Natural killer cell treated with Interleukin-12 subunit alpha and Interleukin-12 subunit beta and Interleukin-15 and Interleukin-18, amount 100 ng/mL, for 72 hours (primary cell): Measurements from ENCODE around the gene LEMD1. TPM values are rescaled to one million over a fixed set of nuclear protein-coding genes. Genes with fewer than 3 reads are reported as not detected.

Experiments used
- ATAC-seq, 2 donors: fragments of 150-1000 bp; cut with Tn5 transposase in 1 of 2; sonication (Bioruptor Pico), chemical (Tn5 transposase) in 1 of 2; 2 replicates each; pipeline ENCODE4 v1.10.0; 2021
- DNase-seq: peaks from one replicate; pipeline ENCODE4 v3.0.0; 2022; ENCODE audit warnings: low spot score
- H3K27ac Mint-ChIP-seq, 2 donors: 1 replicate in 1 of 2; 2 replicates in 1 of 2; pipeline ENCODE4 v1.8.0; 2022; ENCODE audit warnings: mixed read lengths in 2 of 2, mild to moderate bottlenecking in 1 of 2, moderate library complexity in 1 of 2
- H3K27me3 Mint-ChIP-seq, 2 donors: 1 replicate in 1 of 2; 2 replicates in 1 of 2; pipeline ENCODE4 v1.8.0; 2022; ENCODE audit warnings: mixed read lengths in 2 of 2
- H3K36me3 Mint-ChIP-seq: one replicate; pipeline ENCODE4 v1.8.0; 2022; ENCODE audit warnings: mixed read lengths
- H3K4me1 Mint-ChIP-seq, 2 donors: 1 replicate in 1 of 2; 2 replicates in 1 of 2; pipeline ENCODE4 v1.8.0; 2022; ENCODE audit warnings: low read depth in 2 of 2, mixed read lengths in 2 of 2, mild to moderate bottlenecking in 1 of 2
- H3K4me3 Mint-ChIP-seq: one replicate; pipeline ENCODE4 v1.8.0; 2022; ENCODE audit warnings: mixed read lengths
- H3K9me3 Mint-ChIP-seq: 2 replicates; pipeline ENCODE4 v1.8.0; 2022; ENCODE audit warnings: mixed read lengths
- total RNA-seq, 2 donors: library from RNA; stranded (reverse); gene quantifications; one replicate each; pipeline ENCODE4 v1.2.3, GENCODE V29; 2022

The LEMD1 gene
- total RNA-seq, 2 donors from 2014 or later, result not detected

DNA sequence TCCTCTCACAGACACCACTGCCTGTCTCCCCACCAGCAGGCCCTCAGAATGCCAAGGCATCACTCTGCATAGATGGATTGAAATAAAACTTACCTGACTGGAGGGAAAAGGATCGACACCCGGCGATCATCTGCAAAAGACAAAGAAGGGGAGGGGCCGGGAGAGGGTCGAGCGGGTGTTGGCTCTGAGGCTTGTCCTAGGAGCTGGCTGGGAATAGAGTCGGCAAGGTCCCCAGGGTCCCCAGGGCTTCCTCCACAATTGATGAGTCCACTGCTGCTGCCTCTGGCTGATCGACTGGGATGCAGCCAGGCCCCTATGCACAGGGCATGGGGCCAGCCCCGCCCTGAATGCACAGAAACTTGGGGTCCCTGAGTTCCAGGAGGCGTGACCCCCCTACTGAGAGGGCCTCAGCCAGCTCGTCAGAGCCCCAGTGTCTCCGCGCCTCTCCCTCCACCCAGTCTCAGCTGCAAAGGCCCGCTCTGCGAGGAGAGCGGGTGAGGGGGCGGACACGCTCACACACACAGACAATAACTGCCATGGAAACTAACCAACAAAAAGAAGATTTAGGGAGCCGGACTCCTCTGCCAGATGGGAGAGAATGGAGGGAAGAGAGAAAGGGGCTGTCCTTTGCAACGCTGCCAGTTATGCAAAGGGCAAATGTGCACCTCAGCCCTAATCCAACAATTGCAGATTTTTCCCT, 65.3 kb downstream of the LEMD1 start, which contains the start of gene KLHDC8A:
Gene KLHDC8A, minus strand, starts transcription at position 483 of the 700 bp plus-strand sequence. CDS start 13,318 bp downstream, outside the sequence.
- Mint-ChIP-seq H3K36me3 (no peaks in the 10 kb centered on the region), H3K4me3 (no peak within 1 kb of the TSS), H3K4me1 (no peaks in the 10 kb centered on the region), H3K9me3 (no peaks in the 10 kb centered on the region), H3K27me3 (peaks cover 21 to 25% of the 10 kb centered on the region in 2 donors), H3K27ac (no peak within 1 kb of the TSS)
- peak; percentile 42 for DNase-seq
- ATAC-seq, result peak in 1 of 2 donors; percentile 32

DNA sequence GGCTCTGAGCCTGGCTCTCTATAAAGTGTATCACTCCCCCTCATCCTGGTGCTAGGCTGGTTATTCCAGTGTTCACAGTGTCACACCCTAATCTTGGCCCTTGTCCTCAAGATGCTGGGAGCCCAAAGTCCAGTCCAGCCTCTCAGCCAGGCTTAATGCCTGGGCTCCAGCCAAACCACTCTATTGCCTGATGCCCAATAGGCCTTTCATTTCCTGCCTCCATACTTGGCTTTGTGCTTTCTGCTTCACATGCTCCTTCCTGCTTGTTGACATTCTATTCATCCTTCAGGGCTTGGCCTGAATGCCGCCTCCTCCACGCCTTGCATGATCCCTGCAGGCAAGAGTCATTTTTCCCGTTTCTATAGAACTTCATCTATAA, 66.8 kb downstream of the LEMD1 start:
- ATAC-seq (no peak), DNase-seq (peak; percentile 25)
- peaks cover 15 to 19% of the 10 kb centered on the region in 2 donors for H3K27me3 Mint-ChIP-seq
- no peaks in the 10 kb centered on the region for H3K36me3 Mint-ChIP-seq
- no peaks in the 10 kb centered on the region for H3K9me3 Mint-ChIP-seq
- H3K27ac Mint-ChIP-seq, result no peak overlapping the region
- no peaks in the 10 kb centered on the region for H3K4me1 Mint-ChIP-seq
- no peak overlapping the region for H3K4me3 Mint-ChIP-seq

DNA sequence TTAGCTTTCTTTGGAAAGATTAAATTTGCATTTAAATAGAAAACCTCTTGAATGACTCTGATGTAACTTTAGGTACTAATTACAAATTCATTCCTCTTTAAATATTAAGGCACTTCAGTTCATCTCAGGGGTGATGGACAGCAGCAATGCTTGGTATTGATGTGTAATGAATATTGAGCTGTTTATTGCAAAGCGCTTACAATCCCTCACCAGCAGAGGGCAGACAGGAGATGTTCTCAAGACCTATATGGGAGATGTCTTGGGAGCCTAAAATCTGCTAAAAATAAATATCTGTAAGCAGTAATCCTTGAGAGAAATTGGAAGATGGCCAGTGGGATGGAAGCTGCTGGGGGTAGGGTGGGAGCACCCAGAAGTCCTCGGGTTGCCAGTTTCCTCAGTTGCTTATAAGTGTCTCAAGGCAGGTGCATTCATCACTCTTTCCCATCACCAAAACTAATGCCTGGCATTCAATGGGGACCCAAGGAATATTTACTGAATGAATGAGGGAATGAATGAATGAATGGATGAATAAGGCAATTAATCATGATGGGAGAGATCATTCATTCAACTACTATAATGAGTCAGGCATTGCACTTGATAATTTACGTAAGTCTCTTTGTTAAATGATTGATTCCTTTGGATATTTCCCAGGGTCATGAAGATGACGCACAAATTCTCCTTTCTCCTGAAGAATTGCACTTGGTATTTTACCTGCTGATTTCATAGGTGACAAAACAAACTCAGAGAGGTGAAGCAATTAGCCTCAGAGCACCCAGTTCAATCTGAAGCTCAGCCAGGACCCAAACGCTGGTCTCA, 67.4 kb downstream of the LEMD1 start:
- no peaks in the 10 kb centered on the region for H3K4me1 Mint-ChIP-seq
- ATAC-seq, result no peak
- no peak overlapping the region for H3K27ac Mint-ChIP-seq
- H3K4me3 Mint-ChIP-seq, result no peak overlapping the region
- peaks cover 17 to 19% of the 10 kb centered on the region in 2 donors for H3K27me3 Mint-ChIP-seq
- no peaks in the 10 kb centered on the region for H3K9me3 Mint-ChIP-seq
- DNase-seq, result peak; percentile 62
- H3K36me3 Mint-ChIP-seq, result no peaks in the 10 kb centered on the region

DNA sequence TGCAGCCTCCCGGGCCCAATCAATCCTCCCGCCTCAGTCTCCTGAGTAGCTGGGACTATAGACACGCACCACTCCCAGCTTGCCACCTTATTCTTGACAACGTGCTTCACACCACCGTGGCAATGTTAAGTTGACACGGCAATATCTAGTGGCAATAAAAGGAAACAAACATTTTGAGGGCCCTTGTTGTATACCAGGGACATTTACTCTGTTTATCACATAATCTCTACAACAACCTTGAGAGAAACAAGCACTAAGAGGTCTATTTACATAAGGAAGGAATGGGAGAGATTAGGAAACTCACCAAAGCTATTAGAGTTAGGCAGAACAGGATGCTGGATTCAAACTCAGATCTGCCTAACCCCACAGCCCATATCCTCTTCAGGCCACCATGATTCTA, 68.2 kb downstream of the LEMD1 start:
- Mint-ChIP-seq H3K27ac (no peak overlapping the region), H3K27me3 (peaks cover 13 to 16% of the 10 kb centered on the region in 2 donors), H3K4me3 (no peak overlapping the region), H3K36me3 (no peaks in the 10 kb centered on the region), H3K9me3 (no peaks in the 10 kb centered on the region), H3K4me1 (no peaks in the 10 kb centered on the region)
- DNase-seq (peak; percentile 37), ATAC-seq (no peak)

DNA sequence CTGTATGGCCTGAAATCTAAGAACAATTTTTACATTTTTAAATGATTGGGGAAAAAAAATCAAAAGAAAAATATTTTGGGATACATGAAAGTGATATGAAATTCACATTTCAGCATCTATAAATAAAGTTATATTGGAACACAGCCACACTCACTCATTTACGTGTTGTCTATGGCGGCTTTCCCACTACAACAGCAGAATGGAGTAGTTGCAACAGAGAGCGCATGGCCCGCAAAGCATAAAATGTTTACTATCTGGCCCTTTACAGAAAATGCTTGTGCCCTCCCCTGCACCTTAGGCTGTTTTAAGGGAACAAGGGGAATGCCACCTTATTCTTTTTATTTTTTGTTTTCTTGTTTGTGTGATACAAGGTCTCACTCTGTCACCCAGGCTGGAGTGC, 68.7 kb downstream of the LEMD1 start:
- DNase-seq (no peak), ATAC-seq (no peak)
- Mint-ChIP-seq H3K27me3 (peaks cover 11 to 12% of the 10 kb centered on the region in 2 donors), H3K27ac (no peak overlapping the region), H3K9me3 (no peaks in the 10 kb centered on the region), H3K4me3 (no peak overlapping the region), H3K4me1 (no peaks in the 10 kb centered on the region), H3K36me3 (no peaks in the 10 kb centered on the region)

DNA sequence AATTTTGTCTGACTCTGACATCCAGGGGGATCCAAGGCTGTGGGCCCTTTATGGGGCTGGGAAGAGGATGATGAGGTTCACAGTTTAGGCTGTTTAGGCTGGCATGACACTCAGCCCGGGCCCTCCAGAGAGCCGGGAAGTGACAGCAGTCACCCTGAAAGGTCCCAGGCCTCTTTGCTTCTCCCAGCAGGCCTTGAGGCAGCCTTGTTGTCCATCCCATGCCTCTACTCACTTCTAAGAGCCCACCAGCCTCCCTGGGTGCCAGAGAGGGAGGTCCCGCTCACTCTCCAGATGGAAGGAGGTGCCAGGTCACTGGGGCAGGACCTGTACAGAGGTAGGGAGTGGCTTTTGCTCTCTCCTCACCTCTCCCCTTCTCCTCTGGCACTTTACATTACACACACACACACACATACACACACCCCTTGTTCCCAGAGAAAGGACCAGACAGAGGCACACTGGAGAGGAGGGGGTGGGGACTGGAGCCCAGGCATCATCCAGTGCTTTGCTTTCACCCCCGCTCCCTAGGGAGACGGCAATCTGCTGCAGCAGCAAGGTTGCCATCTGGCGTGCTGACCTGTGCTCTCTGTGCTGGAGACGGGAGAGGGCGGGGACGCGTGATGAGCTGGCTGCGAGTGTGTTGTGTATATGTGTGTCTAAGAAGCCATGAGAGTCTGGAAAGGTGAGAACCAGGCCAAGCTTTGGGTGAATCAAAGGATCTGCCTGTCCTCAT, 69.7 kb downstream of the LEMD1 start:
- ATAC-seq, result no peak
- DNase-seq, result peak; percentile 56
- no peak overlapping the region for H3K4me3 Mint-ChIP-seq
- H3K27ac Mint-ChIP-seq, result no peak overlapping the region
- H3K36me3 Mint-ChIP-seq, result no peaks in the 10 kb centered on the region
- H3K4me1 Mint-ChIP-seq, result no peaks in the 10 kb centered on the region
- H3K27me3 Mint-ChIP-seq, result peaks cover 5% of the 10 kb centered on the region in 2 donors
- H3K9me3 Mint-ChIP-seq, result no peaks in the 10 kb centered on the region

DNA sequence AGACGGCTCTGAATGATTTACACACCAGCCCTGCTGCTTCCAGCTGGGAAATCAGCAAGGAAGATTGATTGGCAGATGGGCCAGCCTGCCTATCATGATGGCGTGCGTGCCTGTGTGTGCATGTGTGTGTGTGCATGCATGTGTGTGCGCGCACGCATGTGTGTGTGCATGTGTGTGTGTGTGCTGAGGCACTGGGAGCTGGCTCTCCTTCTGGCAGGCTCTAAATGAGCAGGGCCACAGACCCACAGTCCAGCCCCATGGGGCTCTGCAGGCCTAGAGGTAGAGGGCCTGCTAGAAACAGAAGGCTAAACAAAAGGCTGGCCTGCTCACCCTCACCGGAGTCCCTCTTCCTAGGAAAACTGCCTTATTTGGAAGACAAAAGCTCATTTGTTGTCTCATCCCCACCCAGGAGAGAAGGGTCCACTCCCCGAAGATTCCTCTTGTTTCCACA, 71.1 kb downstream of the LEMD1 start:
- Mint-ChIP-seq H3K4me1 (no peaks in the 10 kb centered on the region), H3K36me3 (no peaks in the 10 kb centered on the region), H3K27me3 (peaks cover 6 to 11% of the 10 kb centered on the region in 2 donors), H3K27ac (no peak overlapping the region), H3K9me3 (no peaks in the 10 kb centered on the region), H3K4me3 (no peak overlapping the region)
- DNase-seq (peak; percentile 5), ATAC-seq (no peak)

DNA sequence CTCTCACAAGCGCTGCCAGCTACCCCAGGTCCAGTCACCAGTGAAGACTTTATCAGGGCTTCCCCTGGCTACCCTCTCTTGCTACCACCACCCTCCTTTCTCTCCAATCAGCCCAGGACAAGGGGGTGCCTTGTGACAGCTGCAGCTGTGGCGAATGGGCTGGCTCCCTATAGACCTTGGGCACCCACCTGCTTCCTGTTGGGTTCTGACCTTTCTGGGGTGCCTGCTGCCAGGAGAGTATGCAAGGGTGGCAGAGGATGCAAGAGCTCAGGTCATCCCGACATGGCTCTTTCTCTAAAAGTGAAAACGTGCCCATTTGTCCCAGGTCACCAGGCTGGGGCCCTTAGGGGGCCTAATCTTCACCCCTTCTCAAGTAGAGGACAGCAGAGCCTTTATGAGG, 71.7 kb downstream of the LEMD1 start:
- DNase-seq (no peak), ATAC-seq (no peak)
- no peak overlapping the region for H3K4me3 Mint-ChIP-seq
- H3K27ac Mint-ChIP-seq, result no peak overlapping the region
- no peaks in the 10 kb centered on the region for H3K9me3 Mint-ChIP-seq
- no peaks in the 10 kb centered on the region for H3K4me1 Mint-ChIP-seq
- H3K36me3 Mint-ChIP-seq, result no peaks in the 10 kb centered on the region
- peaks cover 6 to 16% of the 10 kb centered on the region in 2 donors for H3K27me3 Mint-ChIP-seq

DNA sequence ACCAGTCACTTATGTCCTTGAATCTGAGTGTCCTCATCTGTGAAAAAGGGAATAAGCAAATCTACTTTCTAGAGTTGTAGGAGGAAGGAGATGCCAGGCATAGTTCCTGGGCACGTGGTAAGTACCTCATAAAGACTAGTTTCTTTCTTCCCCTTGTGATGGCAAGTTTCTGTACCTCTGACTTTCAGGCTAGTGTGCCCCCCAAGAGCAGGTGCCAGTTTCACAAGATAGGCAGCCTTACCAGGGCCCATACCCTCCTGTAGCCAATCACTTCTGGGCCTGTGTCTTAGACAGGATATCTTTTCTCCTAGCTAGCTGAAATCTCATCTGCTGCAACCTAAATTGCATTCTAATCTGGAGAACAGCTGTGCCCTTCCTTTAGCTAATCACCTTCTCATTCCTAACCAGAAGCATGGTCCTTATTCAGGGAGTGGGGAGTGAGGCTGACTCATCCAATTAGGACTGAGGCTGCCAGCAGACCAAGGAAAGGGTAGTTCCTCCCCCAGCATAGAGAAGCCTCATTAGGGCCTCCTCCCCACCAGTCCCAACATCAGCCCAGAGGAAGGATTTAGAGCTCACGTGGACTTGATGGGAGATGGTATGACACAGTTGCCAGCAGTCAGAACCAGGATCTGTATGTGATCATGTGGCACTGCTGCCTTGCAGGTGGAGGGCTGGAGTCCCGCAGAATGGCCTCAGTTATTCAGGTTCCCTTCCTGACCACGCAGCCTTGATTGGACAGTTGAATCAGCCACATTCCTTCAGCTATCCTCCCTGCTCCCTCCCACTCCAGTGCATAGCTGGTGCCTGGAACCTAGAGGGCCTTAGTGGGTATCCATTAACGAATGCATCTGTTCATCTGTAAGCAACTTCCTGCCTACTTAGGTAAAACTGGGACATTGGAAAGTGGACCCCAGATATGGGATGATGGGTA, 73.0 kb downstream of the LEMD1 start:
- H3K36me3 Mint-ChIP-seq, result no peaks in the 10 kb centered on the region
- peaks cover 6 to 8% of the 10 kb centered on the region in 2 donors for H3K4me1 Mint-ChIP-seq
- no peak overlapping the region for H3K4me3 Mint-ChIP-seq
- ATAC-seq (no peak), DNase-seq (no peak)
- no peak overlapping the region for H3K27ac Mint-ChIP-seq
- no peaks in the 10 kb centered on the region for H3K9me3 Mint-ChIP-seq
- peaks cover 15 to 26% of the 10 kb centered on the region in 2 donors for H3K27me3 Mint-ChIP-seq

DNA sequence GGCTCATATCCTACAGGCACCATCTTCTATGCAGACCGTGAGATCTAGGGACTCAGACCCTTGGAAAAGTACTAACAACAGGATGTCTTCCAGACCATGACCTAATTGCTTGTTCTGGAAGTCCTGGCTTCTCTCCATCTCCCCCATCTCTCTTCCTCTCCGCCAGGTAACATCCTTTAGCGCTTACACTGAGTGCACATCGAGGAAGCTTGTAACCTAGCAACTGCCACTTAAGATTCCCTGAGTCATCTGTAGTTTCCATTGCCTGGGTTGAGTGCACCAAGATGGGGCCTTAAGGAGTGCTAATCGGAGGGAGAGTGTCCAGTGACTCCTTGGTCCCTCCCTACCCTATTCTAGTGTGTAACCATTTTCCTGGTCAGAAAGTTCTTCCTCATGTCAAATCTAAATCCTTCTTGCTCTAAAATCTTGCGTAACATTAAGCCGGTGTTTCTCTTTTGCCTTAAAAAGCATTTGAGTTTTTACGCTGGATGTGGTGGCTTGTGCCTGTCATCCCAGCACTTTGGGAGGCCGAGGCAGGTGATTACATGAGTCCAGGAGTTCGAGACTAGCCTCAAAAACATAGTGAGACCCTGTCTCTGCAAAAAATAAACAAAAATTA, 74.8 kb downstream of the LEMD1 start:
- no peak for ATAC-seq
- DNase-seq, result peak; percentile 15
- peaks cover 6 to 13% of the 10 kb centered on the region in 2 donors for H3K4me1 Mint-ChIP-seq
- H3K4me3 Mint-ChIP-seq, result no peak overlapping the region
- no peaks in the 10 kb centered on the region for H3K9me3 Mint-ChIP-seq
- H3K27me3 Mint-ChIP-seq, result peaks cover 22 to 36% of the 10 kb centered on the region in 2 donors
- no peaks in the 10 kb centered on the region for H3K36me3 Mint-ChIP-seq
- no peak overlapping the region for H3K27ac Mint-ChIP-seq

DNA sequence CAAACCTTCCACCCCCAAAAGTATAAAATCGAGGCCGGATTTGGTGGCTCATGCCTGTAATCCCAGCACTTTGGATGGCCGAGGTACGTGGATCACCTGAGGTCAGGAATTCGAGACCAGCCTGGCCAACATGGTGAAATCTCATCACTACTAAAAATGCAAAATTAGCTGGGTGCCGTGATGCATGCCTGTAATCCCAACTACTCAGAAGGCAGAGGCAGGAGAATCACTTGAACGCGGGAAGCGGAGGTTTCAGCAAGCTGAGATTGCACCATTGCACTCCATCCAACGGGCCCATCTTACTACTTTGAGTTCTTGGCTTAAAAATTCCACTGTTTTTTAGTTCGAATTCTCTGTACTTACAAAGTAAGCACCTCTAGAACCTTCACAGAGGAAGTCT, 76.1 kb downstream of the LEMD1 start:
- Mint-ChIP-seq H3K4me1 (peaks cover 6 to 16% of the 10 kb centered on the region in 2 donors), H3K4me3 (no peak overlapping the region), H3K27ac (no peak overlapping the region), H3K36me3 (no peaks in the 10 kb centered on the region), H3K9me3 (no peaks in the 10 kb centered on the region), H3K27me3 (peaks cover 25 to 44% of the 10 kb centered on the region in 2 donors)
- no peak for ATAC-seq
- peak; percentile 45 for DNase-seq

DNA sequence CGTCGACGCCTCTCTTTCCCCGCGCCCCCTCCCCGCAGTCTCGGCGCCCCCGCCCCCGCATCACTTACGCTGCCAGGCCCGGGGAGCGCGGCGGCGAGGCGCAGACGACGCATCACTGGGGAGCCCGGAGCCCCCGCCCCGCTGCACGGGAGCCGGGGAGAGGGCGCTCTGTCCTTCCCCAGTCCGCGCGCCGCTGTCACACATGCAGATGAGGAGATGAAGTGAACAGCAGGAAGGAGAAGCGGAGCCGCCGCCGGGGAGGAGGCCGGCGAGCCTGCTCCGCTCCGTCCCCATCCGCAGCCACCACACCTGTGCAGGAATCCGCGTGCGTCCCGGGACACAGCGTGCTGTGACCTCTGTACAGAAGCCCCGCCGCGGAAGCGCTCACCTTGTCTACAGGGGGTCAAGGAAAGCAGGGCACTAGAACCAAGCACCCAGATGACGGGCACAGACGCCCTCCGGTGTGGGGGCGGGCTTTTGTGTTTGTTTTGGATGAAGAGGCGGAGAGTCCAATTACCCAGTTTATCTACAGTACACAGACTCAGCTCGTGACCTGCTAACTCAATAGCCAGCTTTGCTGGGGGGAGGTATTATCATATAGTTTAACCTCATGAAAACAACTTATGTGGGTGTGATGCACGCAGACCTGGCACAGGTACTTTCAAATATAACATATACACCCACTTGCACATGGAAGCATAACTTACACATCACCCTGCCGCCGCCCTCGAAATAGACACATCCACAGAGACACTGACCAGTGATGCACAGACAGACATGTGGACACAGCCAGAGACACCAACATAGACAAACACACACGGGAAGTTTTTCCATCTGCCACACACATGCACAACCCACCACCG, 77.6 kb downstream of the LEMD1 start:
- ATAC-seq, result peak; percentile 37 to 69
- peaks cover 11 to 21% of the 10 kb centered on the region in 2 donors for H3K4me1 Mint-ChIP-seq
- H3K27me3 Mint-ChIP-seq, result peaks cover 25 to 39% of the 10 kb centered on the region in 2 donors

More for the DNA sequence above, 77.6 kb downstream of the LEMD1 start:
- no peak overlapping the region for H3K27ac Mint-ChIP-seq
- no peak overlapping the region for H3K4me3 Mint-ChIP-seq
- H3K9me3 Mint-ChIP-seq, result no peaks in the 10 kb centered on the region
- peak; percentile 67 for DNase-seq
- no peaks in the 10 kb centered on the region for H3K36me3 Mint-ChIP-seq
